ENCODE measurements around the gene TRERF1.
"Not testable (repeated sequence)": the region's sequence is repeated elsewhere in the genome, so short reads cannot be mapped to it uniquely, and the experiment has no call there.

The TRERF1 gene

GRCh38 chr6:42467651-42468050 is 15.9 kb upstream of the TRERF1 start:
- H3K79me2 ChIP-seq (ENCODE audit: insufficient read depth, low read length), result no peaks in the 10 kb centered on the region
- no peaks in the 10 kb centered on the region for H3K9me2 ChIP-seq (ENCODE audit: low read depth, low read length)
- TF ChIP-seq CTCF (IDR thresholded peaks at IDR 0.05; ENCODE audit: low read length) (no peak), EZH2 (IDR thresholded peaks at IDR 0.05; ENCODE audit: borderline replicate concordance, low read length) (no peak)
- H3K9me3 ChIP-seq (ENCODE audit: low read length), result peaks cover 8% of the 10 kb centered on the region; the same call in 1 of the 2 replicates
- H3K4me1 ChIP-seq (ENCODE audit: insufficient read depth, low read length, severe bottlenecking), result no peaks in the 10 kb centered on the region
- no peak overlapping the region for H2AFZ ChIP-seq (ENCODE audit: low read length)
- H3K27me3 ChIP-seq (ENCODE audit: insufficient read depth, low read length), result no peaks in the 10 kb centered on the region
- H4K20me1 ChIP-seq (ENCODE audit: insufficient read depth, low read length), result no peaks in the 10 kb centered on the region
- H3K4me2 ChIP-seq (ENCODE audit: low read length), result no peak overlapping the region
- H3K9ac ChIP-seq (ENCODE audit: low read length), result no peak overlapping the region
- no peaks in the 10 kb centered on the region for H3K36me3 ChIP-seq (ENCODE audit: insufficient read depth, low read length)
- H3K4me3 ChIP-seq (ENCODE audit: low read depth, low read length, poor library complexity, severe bottlenecking), result no peak overlapping the region
- no peak overlapping the region for H3K27ac ChIP-seq (ENCODE audit: low read depth, low read length, poor library complexity, severe bottlenecking)
- H3F3A ChIP-seq (ENCODE audit: insufficient read depth, low read length), result no peaks in the 10 kb centered on the region

DNA sequence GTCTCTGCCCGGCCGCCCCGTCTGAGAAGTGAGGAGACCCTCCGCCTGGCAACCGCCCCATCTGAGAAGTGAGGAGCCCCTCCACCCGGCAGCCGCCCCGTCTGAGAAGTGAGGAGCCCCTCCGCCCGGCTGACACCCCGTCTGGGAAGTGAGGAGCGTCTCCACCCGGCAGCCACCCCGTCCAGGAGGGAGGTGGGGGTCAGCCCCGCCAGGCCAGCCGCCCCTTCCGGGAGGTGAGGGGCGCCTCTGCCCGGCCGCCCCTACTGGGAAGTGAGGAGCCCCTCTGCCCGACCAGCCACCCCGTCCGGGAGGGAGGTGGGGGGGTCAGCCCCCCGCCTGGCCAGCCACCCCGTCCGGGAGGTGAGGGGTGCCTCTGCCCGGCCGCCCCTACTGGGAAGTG is 14.7 kb upstream of the TRERF1 start:
- not testable (repeated sequence) for H2AFZ ChIP-seq (ENCODE audit: low read length); H3K36me3 ChIP-seq (ENCODE audit: insufficient read depth, low read length); H3K4me1 ChIP-seq (ENCODE audit: insufficient read depth, low read length, severe bottlenecking); H3K27me3 ChIP-seq (ENCODE audit: insufficient read depth, low read length); H3K4me2 ChIP-seq (ENCODE audit: low read length); H3K79me2 ChIP-seq (ENCODE audit: insufficient read depth, low read length); H3F3A ChIP-seq (ENCODE audit: insufficient read depth, low read length); H3K9ac ChIP-seq (ENCODE audit: low read length); H3K27ac ChIP-seq (ENCODE audit: low read depth, low read length, poor library complexity, severe bottlenecking); H4K20me1 ChIP-seq (ENCODE audit: insufficient read depth, low read length); H3K4me3 ChIP-seq (ENCODE audit: low read depth, low read length, poor library complexity, severe bottlenecking); H3K9me3 ChIP-seq (ENCODE audit: low read length); H3K9me2 ChIP-seq (ENCODE audit: low read depth, low read length)

DNA sequence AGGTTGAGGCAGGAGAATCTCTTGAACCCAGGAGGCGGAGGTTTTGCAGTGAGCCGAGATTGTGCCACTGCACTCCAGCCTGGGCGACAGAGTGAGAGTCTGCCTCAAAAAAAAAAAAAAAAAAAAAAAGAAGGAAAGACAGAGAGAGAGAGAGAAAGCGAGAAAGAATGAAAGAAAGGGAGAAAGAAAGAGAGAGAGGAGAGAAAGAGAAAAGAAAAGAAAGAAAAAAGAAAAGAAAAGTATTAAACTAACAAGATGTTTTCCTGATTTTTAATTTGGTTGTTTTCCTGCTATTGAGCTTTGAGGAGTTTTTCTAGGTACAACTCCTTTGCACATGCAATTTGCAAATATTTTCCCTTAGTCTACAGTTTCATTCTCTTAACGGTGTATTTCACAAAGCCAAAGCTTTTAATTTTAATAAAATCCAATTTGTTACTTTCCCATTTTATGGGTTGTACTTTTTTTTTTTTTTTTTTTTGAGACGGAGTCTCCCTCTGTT is 10.8 kb upstream of the TRERF1 start:
- no peak overlapping the region for H3K4me3 ChIP-seq (ENCODE audit: low read depth, low read length, poor library complexity, severe bottlenecking)
- no peak overlapping the region for H2AFZ ChIP-seq (ENCODE audit: low read length)
- H3K9me3 ChIP-seq (ENCODE audit: low read length), result no peaks in the 10 kb centered on the region
- H3K79me2 ChIP-seq (ENCODE audit: insufficient read depth, low read length), result no peaks in the 10 kb centered on the region
- TF ChIP-seq CTCF (IDR thresholded peaks at IDR 0.05; ENCODE audit: low read length) (no peak), EZH2 (IDR thresholded peaks at IDR 0.05; ENCODE audit: borderline replicate concordance, low read length) (no peak)
- H3K36me3 ChIP-seq (ENCODE audit: insufficient read depth, low read length), result no peaks in the 10 kb centered on the region
- no peak overlapping the region for H3K4me2 ChIP-seq (ENCODE audit: low read length)
- no peak overlapping the region for H3K27ac ChIP-seq (ENCODE audit: low read depth, low read length, poor library complexity, severe bottlenecking)
- no peaks in the 10 kb centered on the region for H3K4me1 ChIP-seq (ENCODE audit: insufficient read depth, low read length, severe bottlenecking)
- H3F3A ChIP-seq (ENCODE audit: insufficient read depth, low read length), result no peaks in the 10 kb centered on the region
- H3K27me3 ChIP-seq (ENCODE audit: insufficient read depth, low read length), result peaks cover 5% of the 10 kb centered on the region
- H3K9me2 ChIP-seq (ENCODE audit: low read depth, low read length), result no peaks in the 10 kb centered on the region
- H4K20me1 ChIP-seq (ENCODE audit: insufficient read depth, low read length), result no peaks in the 10 kb centered on the region
- no peak overlapping the region for H3K9ac ChIP-seq (ENCODE audit: low read length)

DNA sequence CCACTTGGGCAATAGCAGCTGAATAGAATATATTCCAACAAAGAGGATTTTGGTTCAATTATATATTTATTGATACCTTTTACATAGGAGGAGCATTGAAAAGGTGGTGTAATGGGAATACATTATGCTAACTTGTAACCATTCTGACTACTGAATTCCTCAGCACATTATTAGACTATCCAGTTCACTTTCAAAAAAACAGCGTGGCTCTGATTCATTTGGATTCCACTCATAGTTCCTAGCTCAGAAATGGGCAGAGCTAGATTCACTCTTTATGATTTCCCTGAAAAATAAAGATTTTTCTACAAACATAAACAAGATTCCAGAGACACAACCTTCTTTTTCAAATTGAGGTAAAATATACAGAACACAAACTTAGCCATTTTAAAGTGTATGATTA is 9.2 kb upstream of the TRERF1 start:
- Histone ChIP-seq H3K27ac (ENCODE audit: low read depth, low read length, poor library complexity, severe bottlenecking) (no peak overlapping the region), H3K27me3 (ENCODE audit: insufficient read depth, low read length) (peaks cover 5% of the 10 kb centered on the region), H3K4me1 (ENCODE audit: insufficient read depth, low read length, severe bottlenecking) (no peaks in the 10 kb centered on the region), H3K9me3 (ENCODE audit: low read length) (no peaks in the 10 kb centered on the region), H3K9me2 (ENCODE audit: low read depth, low read length) (no peaks in the 10 kb centered on the region), H3K4me2 (ENCODE audit: low read length) (no peak overlapping the region), H3K4me3 (ENCODE audit: low read depth, low read length, poor library complexity, severe bottlenecking) (no peak overlapping the region), H4K20me1 (ENCODE audit: insufficient read depth, low read length) (no peaks in the 10 kb centered on the region), H2AFZ (ENCODE audit: low read length) (no peak overlapping the region), H3K36me3 (ENCODE audit: insufficient read depth, low read length) (no peaks in the 10 kb centered on the region), H3K9ac (ENCODE audit: low read length) (no peak overlapping the region), H3K79me2 (ENCODE audit: insufficient read depth, low read length) (no peaks in the 10 kb centered on the region), H3F3A (ENCODE audit: insufficient read depth, low read length) (no peaks in the 10 kb centered on the region)
- TF ChIP-seq CTCF (IDR thresholded peaks at IDR 0.05; ENCODE audit: low read length) (no peak), EZH2 (IDR thresholded peaks at IDR 0.05; ENCODE audit: borderline replicate concordance, low read length) (no peak)

Data from OCI-LY1 (cell line).